ENCODE results near the gene SGSM2.

SGSM2 gene

GRCh38 chr17:2385240-2386210, 48.2 kb downstream of the SGSM2 start:
- DNase-seq (ENCODE audit: low read depth, low spot score): no peak

- no peak for DNase-seq (ENCODE audit: low read depth, low spot score)
Observed at GRCh38 chr17:2386400-2387085, 49.2 kb downstream of the SGSM2 start.

- DNase-seq (ENCODE audit: low read depth, low spot score): no peak
Observed at GRCh38 chr17:2387086-2388019, 50.1 kb downstream of the SGSM2 start.

- DNase-seq (ENCODE audit: low read depth, low spot score): no peak
Observed at GRCh38 chr17:2388020-2388682, 50.9 kb downstream of the SGSM2 start.

- no peak for DNase-seq (ENCODE audit: low read depth, low spot score)
Observed at GRCh38 chr17:2388683-2389055, 51.4 kb downstream of the SGSM2 start.

GRCh38 chr17:2390199-2390836, 53.0 kb downstream of the SGSM2 start:
- no peak for DNase-seq (ENCODE audit: low read depth, low spot score)

- no peak for DNase-seq (ENCODE audit: low read depth, low spot score)
Observed at GRCh38 chr17:2391597-2392251, 54.4 kb downstream of the SGSM2 start.

GRCh38 chr17:2392252-2393173, 55.2 kb downstream of the SGSM2 start:
- peak; percentile 94 for DNase-seq (ENCODE audit: low read depth, low spot score)

- peak; percentile 83 for DNase-seq (ENCODE audit: low read depth, low spot score)
Observed at GRCh38 chr17:2393174-2393953, 56.1 kb downstream of the SGSM2 start.

- no peak for DNase-seq (ENCODE audit: low read depth, low spot score)
Observed at GRCh38 chr17:2393954-2394749, 56.9 kb downstream of the SGSM2 start.

GRCh38 chr17:2394775-2395201, 57.5 kb downstream of the SGSM2 start:
- DNase-seq (ENCODE audit: low read depth, low spot score): no peak

GRCh38 chr17:2395258-2396181, 58.2 kb downstream of the SGSM2 start:
- no peak for DNase-seq (ENCODE audit: low read depth, low spot score)

GRCh38 chr17:2396192-2396567, 58.9 kb downstream of the SGSM2 start:
- DNase-seq (ENCODE audit: low read depth, low spot score): no peak

- no peak for DNase-seq (ENCODE audit: low read depth, low spot score)
Observed at GRCh38 chr17:2396568-2397246, 59.4 kb downstream of the SGSM2 start.

GRCh38 chr17:2397247-2398171, 60.2 kb downstream of the SGSM2 start:
- DNase-seq (ENCODE audit: low read depth, low spot score): no peak

Data from activated CD4-positive, CD25-positive, alpha-beta regulatory T cell treated with anti-CD3 and anti-CD28 coated beads, Interleukin-2, amount 50 U/mL, for 16 hours (primary cell).